Measurements from ENCODE around the gene TOPAZ1.

DNA sequence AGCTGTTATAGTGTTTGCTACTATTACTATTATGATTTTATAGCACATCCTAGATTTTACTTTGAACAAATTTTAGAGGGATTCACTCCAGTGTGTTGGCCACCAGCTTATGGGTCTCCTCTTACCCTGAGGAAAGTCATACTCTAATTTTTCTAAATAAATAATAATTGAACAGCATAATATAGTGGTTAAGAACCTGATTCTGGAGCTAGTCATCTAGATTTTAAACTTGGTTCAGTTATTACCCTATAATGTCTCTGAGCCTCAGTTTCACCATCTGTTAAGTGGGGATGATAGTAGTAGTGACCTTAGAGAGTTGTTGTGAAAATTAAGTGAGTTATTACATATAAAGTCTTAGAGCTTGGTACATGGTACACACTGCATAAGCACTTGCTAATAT is 30.7 kb upstream of the TOPAZ1 start:
- TF ChIP-seq, protein P1, sequence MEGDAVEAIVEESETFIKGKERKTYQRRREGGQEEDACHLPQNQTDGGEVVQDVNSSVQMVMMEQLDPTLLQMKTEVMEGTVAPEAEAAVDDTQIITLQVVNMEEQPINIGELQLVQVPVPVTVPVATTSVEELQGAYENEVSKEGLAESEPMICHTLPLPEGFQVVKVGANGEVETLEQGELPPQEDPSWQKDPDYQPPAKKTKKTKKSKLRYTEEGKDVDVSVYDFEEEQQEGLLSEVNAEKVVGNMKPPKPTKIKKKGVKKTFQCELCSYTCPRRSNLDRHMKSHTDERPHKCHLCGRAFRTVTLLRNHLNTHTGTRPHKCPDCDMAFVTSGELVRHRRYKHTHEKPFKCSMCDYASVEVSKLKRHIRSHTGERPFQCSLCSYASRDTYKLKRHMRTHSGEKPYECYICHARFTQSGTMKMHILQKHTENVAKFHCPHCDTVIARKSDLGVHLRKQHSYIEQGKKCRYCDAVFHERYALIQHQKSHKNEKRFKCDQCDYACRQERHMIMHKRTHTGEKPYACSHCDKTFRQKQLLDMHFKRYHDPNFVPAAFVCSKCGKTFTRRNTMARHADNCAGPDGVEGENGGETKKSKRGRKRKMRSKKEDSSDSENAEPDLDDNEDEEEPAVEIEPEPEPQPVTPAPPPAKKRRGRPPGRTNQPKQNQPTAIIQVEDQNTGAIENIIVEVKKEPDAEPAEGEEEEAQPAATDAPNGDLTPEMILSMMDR (IDR thresholded peaks at IDR 0.05): no peak
- no peak for TF ChIP-seq EZH2 (IDR thresholded peaks at IDR 0.05)
- TF ChIP-seq EZH2phosphoT487 (IDR thresholded peaks at IDR 0.05): no peak

All from neural progenitor cell (in vitro differentiated cells).